HepG2 (cell line): ENCODE measurements around the gene U2AF2. TPM values are rescaled to one million over a fixed set of nuclear protein-coding genes. Genes with fewer than 3 reads are reported as not detected.

ENCODE experiments used
- ATF4 ChIP-seq, 2 experiments: fragments of 450-650 bp in 1 of 2; sonication (generic) in 1 of 2; formaldehyde crosslinking; IDR thresholded peaks; 2 replicates each; pipeline versions ENCODE4 v1.5.0 to v1.8.0; 2020 to 2022; ENCODE audit warnings: mild to moderate bottlenecking in 1 of 2, missing genetic modification reagents in 1 of 2
- ATF7 ChIP-seq, 2 experiments: fragments of 450-650 bp in 1 of 2; sonication (generic) in 1 of 2; formaldehyde crosslinking in 1 of 2; IDR thresholded peaks; 2 replicates each; pipeline versions ENCODE4 v1.4.0 to v1.6.1; 2016 to 2020; ENCODE audit warnings: antibody characterized with exemption in 1 of 2, mild to moderate bottlenecking in 1 of 2, missing genetic modification reagents in 1 of 2
- DDIT3 ChIP-seq: sonication (generic); formaldehyde crosslinking; IDR thresholded peaks from 2 replicates; pipeline ENCODE4 v1.4.0; 2020; ENCODE audit warnings: mild to moderate bottlenecking, missing genetic modification reagents
- HNF4G ChIP-seq, 2 experiments: sonication (generic) in 1 of 2; formaldehyde crosslinking in 1 of 2; IDR thresholded peaks; 2 replicates each; pipeline versions ENCODE4 v1.4.0 to v1.6.1; 2011 to 2020; ENCODE audit warnings: borderline replicate concordance in 2 of 2, low read depth in 2 of 2, mild to moderate bottlenecking in 2 of 2, low read length in 1 of 2, missing genetic modification reagents in 1 of 2, moderate library complexity in 1 of 2
- KDM1A ChIP-seq: IDR thresholded peaks from 2 replicates; pipeline ENCODE4 v1.6.1; 2016; ENCODE audit warnings: missing compliant biosample characterization
- KLF13 ChIP-seq: sonication (generic); formaldehyde crosslinking; IDR thresholded peaks from 2 replicates; pipeline ENCODE4 v1.4.0; 2020; ENCODE audit warnings: mild to moderate bottlenecking, missing genetic modification reagents
- LBX2 ChIP-seq: sonication (generic); formaldehyde crosslinking; IDR thresholded peaks from 2 replicates; pipeline ENCODE4 v1.5.0; 2020; ENCODE audit warnings: missing genetic modification reagents, mild to moderate bottlenecking, borderline replicate concordance
- NR2F2 ChIP-seq: IDR thresholded peaks from 2 replicates; pipeline ENCODE4 v1.6.1; 2012; ENCODE audit warnings: low read depth, inconsistent platforms, borderline replicate concordance
- RBM22 ChIP-seq: fragments of 200-400 bp; formaldehyde crosslinking; optimal IDR thresholded peaks from 2 replicates; pipeline ENCODE3; 2017; ENCODE audit warnings: mild to moderate bottlenecking, low read length, moderate library complexity
- RBM39 ChIP-seq: fragments of 200-400 bp; formaldehyde crosslinking; IDR thresholded peaks from one replicate; pipeline ENCODE4 v1.6.1; 2018; ENCODE audit warnings: antibody characterized with exemption, mild to moderate bottlenecking, low read depth, low read length; ENCODE audit not compliant: poor library complexity, severe bottlenecking
- SALL1 ChIP-seq: sonication (generic); formaldehyde crosslinking; IDR thresholded peaks from 2 replicates; pipeline ENCODE4 v1.8.0; 2022; ENCODE audit warnings: mild to moderate bottlenecking, missing genetic modification reagents
- SIX4 ChIP-seq: sonication (generic); formaldehyde crosslinking; IDR thresholded peaks from 2 replicates; pipeline ENCODE4 v1.4.0; 2020; ENCODE audit warnings: missing genetic modification reagents
- ZFP91 ChIP-seq: sonication (generic); formaldehyde crosslinking; IDR thresholded peaks from 2 replicates; pipeline ENCODE4 v1.9.0; 2022; ENCODE audit warnings: missing genetic modification reagents, mild to moderate bottlenecking, borderline replicate concordance
- ZMYM4 ChIP-seq: sonication (generic); formaldehyde crosslinking; IDR thresholded peaks from 2 replicates; pipeline ENCODE4 v1.8.1; 2023; ENCODE audit warnings: mild to moderate bottlenecking, missing genetic modification reagents
- ZNF777 ChIP-seq: sonication (generic); formaldehyde crosslinking; IDR thresholded peaks from 2 replicates; pipeline ENCODE4 v1.4.0; 2020; ENCODE audit warnings: missing genetic modification reagents
- ZNF782 ChIP-seq: sonication (generic); formaldehyde crosslinking; IDR thresholded peaks from 2 replicates; pipeline ENCODE4 v1.4.0; 2020; ENCODE audit warnings: missing genetic modification reagents, mild to moderate bottlenecking, borderline replicate concordance
- polyA plus RNA-seq, 8 experiments: library from polyadenylated mRNA; depleted of rRNA in 3 of 8; stranded (reverse) in 7 of 8; unstranded in 1 of 8; fragments of >200 nt; fragmentation: Illumina TruSeq in 4 of 8; extraction: Trizol in 4 of 8; gene quantifications; 2 replicates each; pipeline versions ENCODE4 v1.2.1 to v1.2.3, GENCODE V29; 2011 to 2016; ENCODE audit warnings: low read depth in 4 of 8, missing spikeins in 1 of 8, mixed read lengths in 1 of 8; ENCODE audit not compliant: insufficient read depth in 1 of 8
- total RNA-seq, 5 experiments: library from RNA; depleted of rRNA; stranded (reverse); fragments of >200 nt; fragmentation: Illumina TruSeq; extraction: Trizol; gene quantifications; 2 replicates each; pipeline ENCODE4 v1.2.3, GENCODE V29; 2016; ENCODE audit warnings: low read depth in 1 of 5
- TF ChIP-seq, protein P1 (sequence below): sonication (generic); formaldehyde crosslinking; conservative IDR thresholded peaks from 2 replicates; pipeline ENCODE4 v1.4.0; 2020; ENCODE audit warnings: missing genetic modification reagents
- TF ChIP-seq, protein P2 (sequence below): sonication (generic); formaldehyde crosslinking; IDR thresholded peaks from 2 replicates; pipeline ENCODE4 v1.4.0; 2020; ENCODE audit warnings: mild to moderate bottlenecking, missing genetic modification reagents, borderline replicate concordance
- TF ChIP-seq, protein P3 (sequence below): sonication (generic); formaldehyde crosslinking; IDR thresholded peaks from 2 replicates; pipeline ENCODE4 v1.5.0; 2020; ENCODE audit warnings: missing genetic modification reagents

Gene U2AF2
- total and polyA plus RNA-seq, 2 of the 13 experiments (the other 11 are each of a cell fraction or from before 2014, with no cell fraction given) = 84.3 to 124 TPM

GRCh38 chr19:55624109-55625003 lies 30.5 kb upstream of the U2AF2 start, which contains the start of gene ZNF784 (continued):
- TF ChIP-seq SIX4 (no peak), KDM1A (CRISPR knock-in tag) (no peak), ATF7 (IDR thresholded peaks at IDR 0.05) (no peak), ATF7 (CRISPR knock-in tag; IDR thresholded peaks at IDR 0.05) (0 out of 2 replicates have a peak, but pooled peaks have one; percentile 23), RBM22 (no peak), ZNF782 (CRISPR knock-in tag) (0 out of 2 replicates have a peak, but pooled peaks have one; percentile 33), HNF4G (IDR thresholded peaks at IDR 0.05; ENCODE audit: borderline replicate concordance, low read depth, low read length) (peak; percentile 45; the same call in 1 of the 2 replicates), HNF4G (CRISPR knock-in tag; IDR thresholded peaks at IDR 0.05; ENCODE audit: borderline replicate concordance, low read depth) (no peak), ZNF777 (0 out of 2 replicates have a peak, but pooled peaks have one; percentile 16), LBX2 (CRISPR knock-in tag) (no peak), ATF4 (CRISPR knock-in tag; IDR thresholded peaks at IDR 0.05) (no peak), ZMYM4 (CRISPR knock-in tag) (0 out of 2 replicates have a peak, but pooled peaks have one; percentile 25), ZFP91 (peak; percentile 29; the same call in 1 of the 2 replicates), SALL1 (peak; percentile 37; the same call in 1 of the 2 replicates), DDIT3 (CRISPR knock-in tag) (no peak), NR2F2 (no peak), KLF13 (no peak), RBM39 (peak; percentile 41)
- TF ChIP-seq, protein P1, sequence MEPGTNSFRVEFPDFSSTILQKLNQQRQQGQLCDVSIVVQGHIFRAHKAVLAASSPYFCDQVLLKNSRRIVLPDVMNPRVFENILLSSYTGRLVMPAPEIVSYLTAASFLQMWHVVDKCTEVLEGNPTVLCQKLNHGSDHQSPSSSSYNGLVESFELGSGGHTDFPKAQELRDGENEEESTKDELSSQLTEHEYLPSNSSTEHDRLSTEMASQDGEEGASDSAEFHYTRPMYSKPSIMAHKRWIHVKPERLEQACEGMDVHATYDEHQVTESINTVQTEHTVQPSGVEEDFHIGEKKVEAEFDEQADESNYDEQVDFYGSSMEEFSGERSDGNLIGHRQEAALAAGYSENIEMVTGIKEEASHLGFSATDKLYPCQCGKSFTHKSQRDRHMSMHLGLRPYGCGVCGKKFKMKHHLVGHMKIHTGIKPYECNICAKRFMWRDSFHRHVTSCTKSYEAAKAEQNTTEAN = no peak
- TF ChIP-seq, protein P2, sequence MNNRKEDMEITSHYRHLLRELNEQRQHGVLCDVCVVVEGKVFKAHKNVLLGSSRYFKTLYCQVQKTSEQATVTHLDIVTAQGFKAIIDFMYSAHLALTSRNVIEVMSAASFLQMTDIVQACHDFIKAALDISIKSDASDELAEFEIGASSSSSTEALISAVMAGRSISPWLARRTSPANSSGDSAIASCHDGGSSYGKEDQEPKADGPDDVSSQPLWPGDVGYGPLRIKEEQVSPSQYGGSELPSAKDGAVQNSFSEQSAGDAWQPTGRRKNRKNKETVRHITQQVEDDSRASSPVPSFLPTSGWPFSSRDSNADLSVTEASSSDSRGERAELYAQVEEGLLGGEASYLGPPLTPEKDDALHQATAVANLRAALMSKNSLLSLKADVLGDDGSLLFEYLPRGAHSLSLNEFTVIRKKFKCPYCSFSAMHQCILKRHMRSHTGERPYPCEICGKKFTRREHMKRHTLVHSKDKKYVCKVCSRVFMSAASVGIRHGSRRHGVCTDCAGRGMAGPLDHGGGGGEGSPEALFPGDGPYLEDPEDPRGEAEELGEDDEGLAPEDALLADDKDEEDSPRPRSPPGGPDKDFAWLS (CRISPR knock-in tag) = no peak
- TF ChIP-seq, protein P3, sequence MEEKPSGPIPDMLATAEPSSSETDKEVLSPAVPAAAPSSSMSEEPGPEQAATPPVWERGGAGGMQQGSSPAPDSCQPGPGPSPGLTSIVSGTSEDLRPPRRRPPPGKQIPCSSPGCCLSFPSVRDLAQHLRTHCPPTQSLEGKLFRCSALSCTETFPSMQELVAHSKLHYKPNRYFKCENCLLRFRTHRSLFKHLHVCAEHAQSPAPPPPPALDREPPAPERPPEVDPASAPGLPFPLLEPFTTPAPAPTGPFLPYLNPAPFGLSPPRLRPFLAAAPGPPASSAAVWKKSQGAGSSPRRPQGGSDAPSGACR (CRISPR knock-in tag) = no peak
